Measurements from ENCODE around the gene FADS6.

- TF ChIP-seq, protein P1, sequence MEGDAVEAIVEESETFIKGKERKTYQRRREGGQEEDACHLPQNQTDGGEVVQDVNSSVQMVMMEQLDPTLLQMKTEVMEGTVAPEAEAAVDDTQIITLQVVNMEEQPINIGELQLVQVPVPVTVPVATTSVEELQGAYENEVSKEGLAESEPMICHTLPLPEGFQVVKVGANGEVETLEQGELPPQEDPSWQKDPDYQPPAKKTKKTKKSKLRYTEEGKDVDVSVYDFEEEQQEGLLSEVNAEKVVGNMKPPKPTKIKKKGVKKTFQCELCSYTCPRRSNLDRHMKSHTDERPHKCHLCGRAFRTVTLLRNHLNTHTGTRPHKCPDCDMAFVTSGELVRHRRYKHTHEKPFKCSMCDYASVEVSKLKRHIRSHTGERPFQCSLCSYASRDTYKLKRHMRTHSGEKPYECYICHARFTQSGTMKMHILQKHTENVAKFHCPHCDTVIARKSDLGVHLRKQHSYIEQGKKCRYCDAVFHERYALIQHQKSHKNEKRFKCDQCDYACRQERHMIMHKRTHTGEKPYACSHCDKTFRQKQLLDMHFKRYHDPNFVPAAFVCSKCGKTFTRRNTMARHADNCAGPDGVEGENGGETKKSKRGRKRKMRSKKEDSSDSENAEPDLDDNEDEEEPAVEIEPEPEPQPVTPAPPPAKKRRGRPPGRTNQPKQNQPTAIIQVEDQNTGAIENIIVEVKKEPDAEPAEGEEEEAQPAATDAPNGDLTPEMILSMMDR (IDR thresholded peaks at IDR 0.05; ENCODE audit: low read depth, low read length): peak; percentile 35
- TF ChIP-seq MYC (IDR thresholded peaks at IDR 0.05; ENCODE audit: low read depth, low read length) (no peak), POLR2A (IDR thresholded peaks at IDR 0.05; ENCODE audit: extremely low read depth, insufficient read length) (no peak), MAX (IDR thresholded peaks at IDR 0.05; ENCODE audit: low read depth, low read length) (no peak)
Measured at GRCh38 chr17:74842599-74843351, 50.7 kb downstream of the FADS6 start.

Data from NB4 (cell line).